GM23248 (cell line): Measurements from ENCODE around the gene ANO4.

Source experiments
- EZH2 ChIP-seq: fragments of 200-600 bp; sonication (generic); IDR thresholded peaks from 2 replicates; pipeline ENCODE4 v1.6.1; 2018; ENCODE audit warnings: antibody characterized with exemption, mild to moderate bottlenecking; ENCODE audit not compliant: insufficient read depth, poor library complexity, severe bottlenecking
- EZH2phosphoT487 ChIP-seq: fragments of 200-600 bp; sonication (generic); IDR thresholded peaks from 2 replicates; pipeline ENCODE4 v1.6.1; 2018; ENCODE audit warnings: antibody characterized with exemption, moderate library complexity, mild to moderate bottlenecking, low read depth; ENCODE audit not compliant: insufficient read depth

DNA sequence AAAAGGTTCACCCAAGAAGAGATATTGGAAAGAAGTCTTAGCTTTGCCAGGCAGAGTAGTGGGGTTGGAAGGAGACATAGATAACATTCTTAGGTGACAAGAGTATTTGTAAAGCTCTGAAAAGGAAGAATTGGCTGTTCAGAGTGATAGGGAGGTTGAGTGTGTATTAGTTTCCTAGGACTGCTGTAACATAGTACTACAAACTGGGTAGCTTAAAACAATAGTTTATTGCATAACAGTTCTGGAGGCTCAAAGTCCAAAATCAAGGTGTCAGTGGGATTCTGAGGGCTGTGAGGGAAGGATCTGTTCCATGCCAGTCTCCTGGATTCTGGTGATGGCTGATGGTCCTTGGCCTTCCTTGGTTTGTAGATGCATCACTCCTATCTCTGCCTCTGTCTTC is 258.6 kb downstream of the ANO4 start:
- TF ChIP-seq EZH2phosphoT487 (no peak), EZH2 (no peak)
